Epidermal melanocyte (primary cell): ENCODE results near the gene TMEM179.

Experiments used
- DNase-seq: peaks from one replicate; pipeline ENCODE4 v3.0.0; 2011; ENCODE audit warnings: low spot score; ENCODE audit not compliant: insufficient read length

Gene TMEM179

DNA sequence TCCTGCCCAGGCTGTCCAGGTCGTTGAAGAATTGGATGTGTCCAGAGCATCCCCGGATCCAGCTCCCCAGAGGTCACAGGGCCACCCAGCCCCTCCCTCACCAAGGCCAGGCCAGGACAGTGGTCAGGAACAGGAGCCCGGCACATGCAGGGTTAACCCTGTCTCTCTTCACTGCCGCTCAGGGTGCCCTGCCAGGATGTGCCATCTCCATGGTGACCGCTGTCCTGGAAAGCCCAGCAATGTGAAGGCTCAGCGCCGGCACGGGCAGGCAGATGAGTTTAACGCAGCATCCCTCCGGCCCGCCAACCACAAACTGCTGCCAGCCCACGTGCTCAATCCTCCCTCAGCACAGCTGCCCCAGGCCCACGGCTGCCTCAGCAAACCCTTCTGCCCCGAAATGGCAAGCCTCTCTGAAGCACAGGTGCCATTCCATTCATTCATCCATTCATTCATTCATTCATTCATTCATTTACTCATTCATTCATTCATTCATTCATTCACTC is 4.4 kb downstream of the TMEM179 start:
- peak; percentile 81 for DNase-seq

DNA sequence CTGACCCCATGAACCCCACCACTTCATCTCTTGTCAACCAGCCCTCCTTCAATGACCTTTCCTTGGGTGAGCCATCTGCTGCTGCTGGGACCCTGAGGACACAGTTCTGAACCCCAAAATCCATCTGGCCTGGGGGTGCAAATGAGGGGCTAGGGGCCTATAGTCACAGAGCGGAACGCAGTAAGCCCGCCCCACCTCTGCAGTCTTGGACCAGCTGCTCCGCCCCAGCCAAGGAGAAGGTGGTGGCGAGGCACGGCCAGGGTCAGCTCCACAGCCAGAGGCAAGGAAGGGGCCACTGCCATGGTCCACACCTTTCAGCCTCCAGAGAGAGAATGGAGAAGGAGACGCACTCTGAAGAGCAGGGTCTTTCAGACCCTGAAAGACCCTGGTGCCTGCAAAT is 5.1 kb downstream of the TMEM179 start:
- DNase-seq = no peak

- no peak for DNase-seq
Measured at GRCh38 chr14:104598910-104599273, 5.7 kb downstream of the TMEM179 start.

DNA sequence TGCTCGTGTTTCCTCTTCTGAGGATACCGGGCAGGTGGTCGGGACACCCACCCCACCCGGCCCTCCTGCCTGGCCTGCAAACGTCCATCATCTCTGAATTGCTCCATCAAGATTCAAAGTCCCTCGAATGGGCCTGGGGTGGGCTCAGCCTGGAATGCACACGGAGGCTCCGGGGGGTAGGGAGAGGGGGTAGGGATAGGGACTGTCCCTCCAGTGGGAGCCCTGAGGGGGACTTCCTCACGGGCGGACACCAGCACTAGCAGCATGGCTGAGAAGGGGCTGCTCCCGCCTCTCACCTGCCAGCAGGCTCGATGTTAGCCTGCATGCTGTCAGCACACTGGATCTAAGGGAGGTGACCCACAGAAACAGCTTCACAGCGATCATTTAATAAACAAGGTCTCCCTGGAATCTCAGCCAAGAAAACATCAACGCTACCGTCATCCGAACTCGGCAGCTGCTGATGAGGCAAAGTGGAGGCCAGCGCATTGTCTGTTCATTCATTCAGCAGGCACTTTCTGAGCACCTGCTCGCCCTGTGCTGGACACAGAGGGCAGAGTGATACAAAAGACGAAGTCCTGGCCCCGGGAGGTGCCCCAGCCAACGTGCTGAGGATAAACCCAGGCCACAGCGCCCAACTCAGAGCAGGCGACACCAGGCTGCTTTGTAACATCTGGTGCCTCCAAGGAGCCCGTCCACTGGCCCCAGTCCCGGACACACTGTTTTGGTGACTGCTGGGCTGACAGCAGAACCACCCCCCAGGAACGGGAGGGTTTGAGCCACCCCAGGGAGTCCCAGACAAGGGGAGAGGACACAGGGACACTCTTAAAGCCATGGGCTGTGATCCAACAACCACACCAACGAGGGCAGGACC is 6.3 kb downstream of the TMEM179 start:
- no peak for DNase-seq

GRCh38 chr14:104597576-104597975 is 7.0 kb downstream of the TMEM179 start:
- DNase-seq = no peak

GRCh38 chr14:104596927-104597351 is 7.6 kb downstream of the TMEM179 start:
- no peak for DNase-seq

DNA sequence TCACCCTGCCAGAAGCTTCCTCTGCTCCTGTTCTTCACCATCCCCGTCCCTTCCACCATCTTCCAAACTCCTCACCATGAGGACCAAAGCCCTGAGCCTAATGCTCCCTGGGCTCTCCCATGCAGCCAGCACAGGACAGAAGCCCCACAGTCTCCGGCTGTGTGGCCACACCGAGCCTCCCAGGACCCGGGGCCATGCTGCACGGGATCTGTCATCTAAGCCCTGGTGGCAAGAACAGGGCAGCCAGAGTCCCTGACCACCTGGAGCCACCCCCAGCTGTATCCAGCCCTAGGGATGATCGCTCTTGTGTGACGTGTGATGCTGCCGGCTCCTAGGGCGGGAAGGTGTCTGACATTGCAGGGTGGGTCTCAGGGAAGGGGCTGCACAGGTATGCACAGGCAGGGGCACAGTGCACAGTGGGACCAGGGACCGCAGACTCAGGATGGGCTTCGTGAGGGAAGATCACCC is 8.1 kb downstream of the TMEM179 start:
- DNase-seq = no peak

GRCh38 chr14:104595911-104596450 is 8.6 kb downstream of the TMEM179 start:
- no peak for DNase-seq

GRCh38 chr14:104595116-104595675 is 9.4 kb downstream of the TMEM179 start:
- no peak for DNase-seq

DNA sequence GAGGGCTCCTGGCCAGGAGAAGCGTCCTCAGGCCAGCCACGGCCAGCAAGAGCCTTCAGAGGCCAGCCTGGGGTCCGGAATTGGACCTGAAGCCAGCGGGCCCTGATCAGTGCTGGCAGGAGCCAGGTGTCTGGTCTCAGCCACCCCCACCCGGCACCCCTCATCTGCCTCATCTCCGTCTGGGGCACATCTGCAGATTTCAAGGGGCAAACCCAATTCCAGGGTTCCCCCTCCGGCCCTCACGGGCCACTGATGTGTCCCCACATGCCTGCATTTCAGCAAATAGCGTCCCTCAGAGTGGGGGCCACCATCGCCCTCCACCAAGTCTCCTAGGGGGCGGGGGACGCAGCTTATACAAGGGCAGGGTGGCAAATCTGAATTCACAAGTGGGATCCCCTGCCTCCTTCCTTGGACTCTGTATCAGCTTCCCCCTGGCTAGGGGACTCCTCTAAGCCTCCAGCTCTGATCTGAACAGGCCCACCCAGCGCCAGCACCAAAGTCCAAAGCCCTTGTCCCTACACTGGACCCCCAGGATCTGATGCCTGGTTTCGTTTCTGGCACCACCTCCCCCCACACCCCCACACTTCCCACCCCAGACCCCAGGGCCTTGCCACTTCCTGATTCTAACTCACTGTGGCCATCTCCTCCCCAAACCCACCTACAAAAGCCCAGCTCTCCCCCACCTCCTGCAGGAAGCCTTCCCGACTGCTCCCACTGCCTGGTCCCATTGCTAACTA is 10.1 kb downstream of the TMEM179 start:
- no peak for DNase-seq

DNA sequence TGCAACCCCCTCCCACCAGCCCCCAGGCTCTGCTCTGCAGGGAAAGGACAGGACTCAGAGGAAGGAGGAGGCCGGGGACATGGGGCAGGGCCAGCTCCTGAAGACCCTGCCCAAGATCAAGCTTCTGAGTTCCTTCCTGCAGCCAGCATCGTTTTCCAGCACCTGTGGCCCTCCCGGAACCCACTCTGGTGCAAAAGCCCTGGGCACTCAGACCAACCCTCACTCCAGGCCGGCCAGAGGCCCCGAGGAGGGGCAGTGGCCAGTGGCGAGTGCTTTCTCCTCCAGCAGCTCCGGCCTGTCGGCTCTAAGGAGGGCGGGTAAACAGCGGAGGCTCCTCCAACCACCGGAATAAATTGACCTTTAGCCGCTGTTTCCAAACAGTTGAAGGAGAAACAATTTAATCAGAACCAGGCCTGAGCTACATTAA is 10.8 kb downstream of the TMEM179 start:
- no peak for DNase-seq

GRCh38 chr14:104593241-104593701 is 11.3 kb downstream of the TMEM179 start:
- DNase-seq = no peak

DNA sequence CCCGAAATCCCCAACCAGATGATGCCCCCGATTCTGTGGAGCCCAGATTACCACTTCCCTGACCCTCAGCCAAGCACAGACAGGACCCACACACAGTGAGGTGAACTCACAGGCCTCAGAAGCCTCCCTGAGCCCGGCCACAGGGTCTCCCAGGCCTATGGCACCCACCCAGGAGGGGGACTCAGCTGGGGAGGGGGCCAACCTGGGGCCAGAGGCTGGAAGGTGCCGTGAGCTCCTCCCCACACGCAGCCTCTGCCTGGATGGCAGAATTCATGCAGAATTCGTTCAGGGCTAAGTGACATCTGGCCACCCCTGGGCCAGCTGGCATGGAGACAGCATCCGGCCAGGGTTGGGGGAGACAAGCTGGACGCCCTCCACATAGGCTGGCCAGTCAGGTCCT is 11.8 kb downstream of the TMEM179 start:
- no peak for DNase-seq

DNA sequence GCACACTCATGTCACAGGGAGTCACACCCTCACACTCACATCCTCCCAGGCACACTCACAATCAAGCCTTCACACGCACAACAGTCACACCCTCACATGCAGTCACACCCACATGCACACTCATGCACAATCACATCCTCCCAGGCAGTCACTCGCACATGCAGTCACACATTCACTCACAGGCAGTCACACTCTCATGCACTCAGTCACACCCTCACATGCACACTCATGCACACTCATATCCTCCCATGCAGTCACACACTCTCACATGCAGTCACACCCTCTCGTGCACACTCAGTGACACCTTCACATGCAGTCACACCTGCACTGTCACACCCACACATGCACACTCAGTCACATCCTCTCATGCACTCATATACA is 12.3 kb downstream of the TMEM179 start:
- DNase-seq = no peak

DNA sequence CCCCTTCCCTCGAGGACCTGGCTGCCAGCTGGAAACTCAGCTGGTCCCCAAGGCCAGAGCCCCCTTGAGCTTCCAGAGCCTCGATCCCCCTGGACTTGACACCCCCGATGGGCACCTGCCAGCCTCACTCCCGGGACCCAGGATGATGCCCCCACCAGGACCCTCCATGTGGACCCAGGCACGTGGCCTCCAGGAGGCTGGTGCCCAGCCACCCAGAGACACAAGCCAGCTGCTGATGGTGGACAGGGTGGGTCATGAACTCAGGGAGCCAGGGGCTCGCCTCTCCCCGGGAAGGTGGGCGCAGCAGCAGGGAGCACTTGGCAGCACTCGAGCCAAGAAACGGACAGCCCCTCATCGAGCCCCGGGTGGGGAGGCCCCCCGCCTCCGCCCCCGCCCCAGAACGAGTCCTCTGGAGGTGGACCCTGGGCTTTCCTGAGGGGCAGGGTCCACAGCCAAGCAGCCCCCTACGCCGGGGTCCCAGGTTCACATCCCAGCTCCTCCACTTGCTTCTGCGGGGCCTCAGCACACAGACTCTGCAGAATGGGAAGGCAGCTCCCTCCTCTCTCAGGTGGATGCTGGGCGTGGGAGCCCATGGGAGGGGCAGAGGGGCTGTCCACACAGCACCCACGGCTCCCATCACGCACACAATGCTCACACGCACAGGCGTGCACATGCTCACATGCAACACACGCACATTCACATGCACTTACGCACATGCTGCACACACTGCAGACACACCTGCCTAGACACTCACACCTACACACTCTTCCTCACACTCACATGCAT is 12.9 kb downstream of the TMEM179 start:
- DNase-seq = no peak

DNA sequence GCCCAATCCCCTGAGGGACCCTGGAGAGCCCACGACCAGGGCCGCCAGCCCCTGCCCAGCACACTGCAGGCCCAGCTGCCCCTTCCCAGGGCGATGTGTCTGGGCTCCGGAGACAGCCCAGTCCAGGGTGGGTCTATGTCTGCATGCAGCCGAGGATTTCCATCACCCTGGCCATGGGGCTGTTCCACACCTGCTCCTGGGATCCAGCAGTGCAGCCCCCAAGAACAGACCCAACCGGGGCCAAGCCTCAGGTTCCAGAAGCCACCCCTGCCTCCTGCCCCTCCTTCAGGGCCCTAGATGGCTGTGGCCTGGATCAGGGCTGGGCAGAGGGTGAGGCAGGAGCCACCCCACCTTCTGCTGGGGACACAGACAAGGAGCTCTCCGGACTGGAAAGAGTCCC is 13.5 kb downstream of the TMEM179 start:
- no peak for DNase-seq

- DNase-seq = no peak
Measured at GRCh38 chr14:104590240-104590965, 14.2 kb downstream of the TMEM179 start.

DNA sequence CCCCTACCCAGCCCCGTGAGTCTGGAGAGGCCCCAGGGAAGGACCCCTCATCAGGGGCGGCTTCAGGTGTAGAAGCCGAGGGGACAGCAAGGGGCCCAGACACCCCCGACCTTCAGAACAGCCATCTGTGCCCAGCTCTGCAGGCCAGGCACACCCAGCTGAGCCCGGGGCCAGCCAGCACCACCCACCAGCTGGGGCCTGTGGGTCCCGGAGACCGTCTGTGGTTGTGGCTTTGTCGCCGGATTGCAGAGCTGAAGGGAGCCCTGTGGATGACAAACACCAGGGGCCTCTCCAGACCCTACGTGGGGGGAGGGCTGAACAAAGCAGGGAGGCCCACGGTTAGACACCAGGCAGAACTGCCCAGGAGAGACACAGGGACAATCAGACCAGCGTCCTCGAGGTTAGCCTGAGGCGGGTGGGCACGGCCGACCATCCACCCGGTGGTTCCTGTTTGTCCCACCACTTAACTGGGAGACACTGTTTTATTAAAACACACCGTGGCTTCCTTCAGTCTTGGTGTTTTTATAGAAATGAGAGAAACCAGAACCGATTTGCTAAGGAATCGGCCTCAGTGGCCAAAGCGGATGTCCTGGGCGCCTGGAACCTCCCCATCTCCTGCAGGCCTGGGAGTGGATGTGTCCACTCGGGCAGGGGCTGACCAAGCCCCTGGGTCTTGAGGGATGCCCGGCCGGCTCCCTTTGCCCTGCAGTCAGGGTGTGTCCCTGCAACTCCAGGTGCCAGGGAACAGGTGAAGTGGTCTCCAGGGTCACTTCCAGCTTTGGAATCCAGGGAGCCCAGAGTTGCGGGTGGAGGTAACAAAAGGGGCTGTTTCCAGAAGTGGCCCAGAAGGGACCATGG is 15.0 kb downstream of the TMEM179 start:
- DNase-seq = no peak
